ENCODE data around the gene PKP4. TPM values are rescaled to one million over a fixed set of nuclear protein-coding genes. Genes with fewer than 3 reads are reported as not detected.
A peak's percentile ranks its signal among the peaks of the same experiment; 100 is the strongest.

The PKP4 gene
- total and polyA plus RNA-seq, 2 donors from 2014 or later, result 120 to 243 TPM

GRCh38 chr2:158570869-158571268, 114.1 kb downstream of the PKP4 start:
- no peak for FAIRE-seq

DNA sequence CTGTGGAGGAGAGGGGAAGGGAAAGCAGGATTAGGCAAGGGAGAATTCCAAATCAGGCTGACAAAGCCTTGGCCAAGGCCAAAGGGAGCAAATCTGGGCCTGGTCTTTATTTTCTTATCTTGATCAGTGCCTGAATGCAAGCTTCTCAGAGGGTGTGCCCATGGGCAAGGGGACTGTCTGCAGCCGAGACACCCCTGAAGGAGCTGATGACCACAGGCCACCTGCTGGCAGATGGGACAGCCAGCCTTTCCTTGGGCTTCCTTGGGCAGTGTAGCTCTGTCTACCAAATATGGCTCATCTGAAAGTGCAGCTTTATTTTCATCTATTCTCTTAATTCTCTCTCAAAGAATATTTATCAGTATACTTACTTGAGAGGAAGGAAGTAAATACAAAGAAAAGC, 117.0 kb downstream of the PKP4 start:
- FAIRE-seq (no peak), DNase-seq (no peak)
- intact Hi-C loops (cut with DNase I), result no loop called here
- no peak overlapping the region for H3K4me3 ChIP-seq (ENCODE audit: low read length in 3 of 3)
- no peak overlapping the region for H3K9ac ChIP-seq (ENCODE audit: low read length in 3 of 3)
- no peaks in the 10 kb centered on the region for H3K36me3 ChIP-seq (ENCODE audit: control insufficient read depth in 2 of 3, insufficient read depth in 3 of 3, low read length in 3 of 3)
- no peaks in the 10 kb centered on the region for H3K27me3 ChIP-seq (ENCODE audit: control insufficient read depth, insufficient read depth, low read length)
- H3K4me1 ChIP-seq (ENCODE audit: control insufficient read depth in 2 of 3, insufficient read depth in 2 of 3, low read depth in 1 of 3, low read length in 3 of 3), result no peaks in the 10 kb centered on the region
- TF ChIP-seq, protein P1, sequence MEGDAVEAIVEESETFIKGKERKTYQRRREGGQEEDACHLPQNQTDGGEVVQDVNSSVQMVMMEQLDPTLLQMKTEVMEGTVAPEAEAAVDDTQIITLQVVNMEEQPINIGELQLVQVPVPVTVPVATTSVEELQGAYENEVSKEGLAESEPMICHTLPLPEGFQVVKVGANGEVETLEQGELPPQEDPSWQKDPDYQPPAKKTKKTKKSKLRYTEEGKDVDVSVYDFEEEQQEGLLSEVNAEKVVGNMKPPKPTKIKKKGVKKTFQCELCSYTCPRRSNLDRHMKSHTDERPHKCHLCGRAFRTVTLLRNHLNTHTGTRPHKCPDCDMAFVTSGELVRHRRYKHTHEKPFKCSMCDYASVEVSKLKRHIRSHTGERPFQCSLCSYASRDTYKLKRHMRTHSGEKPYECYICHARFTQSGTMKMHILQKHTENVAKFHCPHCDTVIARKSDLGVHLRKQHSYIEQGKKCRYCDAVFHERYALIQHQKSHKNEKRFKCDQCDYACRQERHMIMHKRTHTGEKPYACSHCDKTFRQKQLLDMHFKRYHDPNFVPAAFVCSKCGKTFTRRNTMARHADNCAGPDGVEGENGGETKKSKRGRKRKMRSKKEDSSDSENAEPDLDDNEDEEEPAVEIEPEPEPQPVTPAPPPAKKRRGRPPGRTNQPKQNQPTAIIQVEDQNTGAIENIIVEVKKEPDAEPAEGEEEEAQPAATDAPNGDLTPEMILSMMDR (IDR thresholded peaks at IDR 0.05; ENCODE audit: borderline replicate concordance, extremely low read depth, insufficient read depth), result no peak
- no peaks in the 10 kb centered on the region for H3K9me3 ChIP-seq (ENCODE audit: control insufficient read depth in 2 of 3, insufficient read depth in 1 of 3, low read length in 3 of 3)
- no peak overlapping the region for H3K27ac ChIP-seq (ENCODE audit: low read depth in 2 of 2, low read length in 2 of 2)

More at GRCh38 chr2:158570869-158571268, 114.1 kb downstream of the PKP4 start:
- Histone ChIP-seq H3K4me3 (ENCODE audit: low read length in 3 of 3) (no peak overlapping the region), H3K9ac (ENCODE audit: low read length in 3 of 3) (no peak overlapping the region), H3K27me3 (ENCODE audit: control insufficient read depth, insufficient read depth, low read length) (no peaks in the 10 kb centered on the region), H3K4me1 (ENCODE audit: control insufficient read depth in 2 of 3, insufficient read depth in 2 of 3, low read depth in 1 of 3, low read length in 3 of 3) (no peaks in the 10 kb centered on the region), H3K36me3 (ENCODE audit: control insufficient read depth in 2 of 3, insufficient read depth in 3 of 3, low read length in 3 of 3) (no peaks in the 10 kb centered on the region), H3K9me3 (ENCODE audit: control insufficient read depth in 2 of 3, insufficient read depth in 1 of 3, low read length in 3 of 3) (no peaks in the 10 kb centered on the region), H3K27ac (ENCODE audit: low read depth in 2 of 2, low read length in 2 of 2) (no peak overlapping the region)
- TF ChIP-seq, protein P1 (IDR thresholded peaks at IDR 0.05; ENCODE audit: borderline replicate concordance, extremely low read depth, insufficient read depth), result no peak
- no peak for DNase-seq
- intact Hi-C loops (cut with DNase I), result no loop called here

GRCh38 chr2:158575051-158575635, 118.4 kb downstream of the PKP4 start:
- Histone ChIP-seq H3K4me1 (ENCODE audit: control insufficient read depth in 2 of 3, insufficient read depth in 2 of 3, low read depth in 1 of 3, low read length in 3 of 3) (no peaks in the 10 kb centered on the region), H3K27me3 (ENCODE audit: control insufficient read depth, insufficient read depth, low read length) (no peaks in the 10 kb centered on the region), H3K36me3 (ENCODE audit: control insufficient read depth in 2 of 3, insufficient read depth in 3 of 3, low read length in 3 of 3) (no peaks in the 10 kb centered on the region), H3K9me3 (ENCODE audit: control insufficient read depth in 2 of 3, insufficient read depth in 1 of 3, low read length in 3 of 3) (no peaks in the 10 kb centered on the region), H3K4me3 (ENCODE audit: low read length in 3 of 3) (no peak overlapping the region), H3K27ac (ENCODE audit: low read depth in 2 of 2, low read length in 2 of 2) (no peak overlapping the region), H3K9ac (ENCODE audit: low read length in 3 of 3) (no peak overlapping the region)
- TF ChIP-seq, protein P1 (IDR thresholded peaks at IDR 0.05; ENCODE audit: borderline replicate concordance, extremely low read depth, insufficient read depth), result no peak
- FAIRE-seq (no peak), DNase-seq (peak in 1 of 5 donors; percentile 7)
- intact Hi-C loops (cut with DNase I), result no loop called here

- no peak for DNase-seq
- no peaks in the 10 kb centered on the region for H3K27me3 ChIP-seq (ENCODE audit: control insufficient read depth, insufficient read depth, low read length)
- FAIRE-seq, result no peak
- no peaks in the 10 kb centered on the region for H3K36me3 ChIP-seq (ENCODE audit: control insufficient read depth in 2 of 3, insufficient read depth in 3 of 3, low read length in 3 of 3)
- no peaks in the 10 kb centered on the region for H3K9me3 ChIP-seq (ENCODE audit: control insufficient read depth in 2 of 3, insufficient read depth in 1 of 3, low read length in 3 of 3)
- no peak overlapping the region for H3K4me3 ChIP-seq (ENCODE audit: low read length in 3 of 3)
- no peak overlapping the region for H3K27ac ChIP-seq (ENCODE audit: low read depth in 2 of 2, low read length in 2 of 2)
- TF ChIP-seq, protein P1 (IDR thresholded peaks at IDR 0.05; ENCODE audit: borderline replicate concordance, extremely low read depth, insufficient read depth), result no peak
- H3K4me1 ChIP-seq (ENCODE audit: control insufficient read depth in 2 of 3, insufficient read depth in 2 of 3, low read depth in 1 of 3, low read length in 3 of 3), result no peaks in the 10 kb centered on the region
- H3K9ac ChIP-seq (ENCODE audit: low read length in 3 of 3), result no peak overlapping the region
- intact Hi-C loops (cut with DNase I), result no loop called here
Observed at GRCh38 chr2:158577141-158577540, 120.4 kb downstream of the PKP4 start.
